Bronchial epithelial cell (primary cell): ENCODE data around the gene PCDHB16. TPM values are rescaled to one million over a fixed set of nuclear protein-coding genes. Genes with fewer than 3 reads are reported as not detected.
"Not testable (repeated sequence)": the region's sequence is repeated elsewhere in the genome, so short reads cannot be mapped to it uniquely, and the experiment has no call there.

Experiments used
- DNase-seq: peaks from one replicate; pipeline ENCODE4 v3.0.0-alpha.2; 2010; ENCODE audit warnings: low read depth
- FAIRE-seq: peaks from 2 replicates; lab custom pipeline; 2011; peaks lifted over from hg19 to GRCh38; lab: Jason Lieb, UNC
- H3K27me3 ChIP-seq: 2 replicates; pipeline ENCODE4 v1.5.1; 2011; ENCODE audit warnings: low read length; ENCODE audit not compliant: control insufficient read depth, insufficient read depth
- H3K36me3 ChIP-seq: 2 replicates; pipeline ENCODE4 v1.5.1; 2011; ENCODE audit warnings: low read length; ENCODE audit not compliant: control insufficient read depth, insufficient read depth
- H3K4me3 ChIP-seq: 2 replicates; pipeline ENCODE4 v1.5.1; 2011; ENCODE audit warnings: mild to moderate bottlenecking, low read depth, low read length, control low read depth
- total RNA-seq: library from RNA; depleted of rRNA; stranded (reverse); fragments of >200 nt; gene quantifications from 2 replicates; pipeline ENCODE4 v1.2.1, GENCODE V29; 2014
- TF ChIP-seq, protein P1 (sequence below): IDR thresholded peaks from 2 replicates; pipeline ENCODE4 v1.5.1; 2011; ENCODE audit warnings: mild to moderate bottlenecking, moderate library complexity, low read length, control low read depth, inconsistent platforms; ENCODE audit not compliant: insufficient read depth, severe bottlenecking

Gene PCDHB16
- total RNA-seq, 1 donor from 2014 or later: under 0.01 TPM

DNA sequence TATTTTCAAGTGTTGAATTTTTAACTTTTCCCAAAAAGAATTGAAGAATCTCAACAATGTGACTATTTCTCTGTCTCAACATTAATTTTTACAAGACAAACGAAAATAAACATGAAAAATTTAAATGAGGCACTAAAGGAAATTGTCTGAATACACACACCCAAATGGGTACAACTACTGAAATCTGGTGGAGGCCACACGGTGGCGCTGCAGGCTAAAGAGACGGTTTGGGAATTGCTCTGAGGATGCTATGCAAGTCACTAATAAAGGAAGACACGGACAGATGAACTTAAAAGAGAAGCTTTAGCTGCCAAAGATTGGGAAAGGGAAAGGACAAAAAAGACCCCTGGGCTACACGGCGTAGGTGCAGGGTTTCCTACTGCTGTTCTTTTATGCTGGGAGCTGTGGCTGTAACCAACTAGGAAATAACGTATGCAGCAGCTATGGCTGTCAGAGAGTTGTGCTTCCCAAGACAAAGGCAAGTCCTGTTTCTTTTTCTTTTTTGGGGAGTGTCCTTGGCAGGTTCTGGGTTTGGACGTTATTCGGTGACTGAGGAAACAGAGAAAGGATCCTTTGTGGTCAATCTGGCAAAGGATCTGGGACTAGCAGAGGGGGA, 10.0 kb downstream of the PCDHB16 start, which contains the start of gene PCDHB10:
Gene PCDHB10, plus strand, starts transcription at position 244 of the 616 bp plus-strand sequence. Its CDS starts 200 bp downstream, at position 444.
- TF ChIP-seq, protein P1, sequence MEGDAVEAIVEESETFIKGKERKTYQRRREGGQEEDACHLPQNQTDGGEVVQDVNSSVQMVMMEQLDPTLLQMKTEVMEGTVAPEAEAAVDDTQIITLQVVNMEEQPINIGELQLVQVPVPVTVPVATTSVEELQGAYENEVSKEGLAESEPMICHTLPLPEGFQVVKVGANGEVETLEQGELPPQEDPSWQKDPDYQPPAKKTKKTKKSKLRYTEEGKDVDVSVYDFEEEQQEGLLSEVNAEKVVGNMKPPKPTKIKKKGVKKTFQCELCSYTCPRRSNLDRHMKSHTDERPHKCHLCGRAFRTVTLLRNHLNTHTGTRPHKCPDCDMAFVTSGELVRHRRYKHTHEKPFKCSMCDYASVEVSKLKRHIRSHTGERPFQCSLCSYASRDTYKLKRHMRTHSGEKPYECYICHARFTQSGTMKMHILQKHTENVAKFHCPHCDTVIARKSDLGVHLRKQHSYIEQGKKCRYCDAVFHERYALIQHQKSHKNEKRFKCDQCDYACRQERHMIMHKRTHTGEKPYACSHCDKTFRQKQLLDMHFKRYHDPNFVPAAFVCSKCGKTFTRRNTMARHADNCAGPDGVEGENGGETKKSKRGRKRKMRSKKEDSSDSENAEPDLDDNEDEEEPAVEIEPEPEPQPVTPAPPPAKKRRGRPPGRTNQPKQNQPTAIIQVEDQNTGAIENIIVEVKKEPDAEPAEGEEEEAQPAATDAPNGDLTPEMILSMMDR: peak; percentile 31
- no peaks in the 10 kb centered on the region for H3K27me3 ChIP-seq
- DNase-seq (peak; percentile 12), FAIRE-seq (no peak)
- H3K36me3 ChIP-seq: no peaks in the 10 kb centered on the region
- H3K4me3 ChIP-seq: no peak within 1 kb of the TSS

DNA sequence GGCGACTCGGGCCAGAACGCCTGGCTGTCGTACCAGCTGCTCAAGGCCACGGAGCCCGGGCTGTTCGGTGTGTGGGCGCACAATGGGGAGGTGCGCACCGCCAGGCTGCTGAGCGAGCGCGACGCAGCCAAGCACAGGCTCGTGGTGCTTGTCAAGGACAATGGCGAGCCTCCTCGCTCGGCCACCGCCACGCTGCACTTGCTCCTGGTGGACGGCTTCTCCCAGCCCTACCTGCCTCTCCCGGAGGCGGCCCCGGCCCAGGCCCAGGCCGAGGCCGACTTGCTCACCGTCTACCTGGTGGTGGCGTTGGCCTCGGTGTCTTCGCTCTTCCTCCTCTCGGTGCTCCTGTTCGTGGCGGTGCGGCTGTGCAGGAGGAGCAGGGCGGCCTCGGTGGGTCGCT, 12.1 kb downstream of the PCDHB16 start:
- H3K4me3 ChIP-seq, H3K27me3 ChIP-seq, H3K36me3 ChIP-seq, DNase-seq, FAIRE-seq: not testable (repeated sequence)

DNA sequence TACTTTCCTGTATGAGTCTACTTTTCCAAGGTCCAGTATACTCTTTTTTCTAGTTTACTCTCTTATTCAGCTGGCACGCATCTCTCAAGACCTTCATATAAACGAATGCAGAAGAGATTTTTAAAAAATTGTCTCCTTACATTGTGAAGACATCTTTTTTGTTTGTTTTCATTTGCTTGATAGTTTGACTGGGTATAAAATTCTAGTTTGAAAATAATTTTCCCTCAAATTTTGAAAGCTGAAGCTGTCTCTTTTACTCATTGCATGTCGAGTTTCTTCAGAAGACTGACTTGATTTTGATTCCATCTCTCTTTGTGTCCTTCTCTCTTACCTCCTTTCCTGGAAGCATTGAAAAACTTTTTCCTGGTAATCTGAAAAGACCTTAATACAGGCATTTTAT, 14.2 kb downstream of the PCDHB16 start:
- H3K4me3 ChIP-seq: no peak overlapping the region
- H3K36me3 ChIP-seq: no peaks in the 10 kb centered on the region
- FAIRE-seq (no peak), DNase-seq (no peak)
- H3K27me3 ChIP-seq: no peaks in the 10 kb centered on the region
- TF ChIP-seq, protein P1: no peak

DNA sequence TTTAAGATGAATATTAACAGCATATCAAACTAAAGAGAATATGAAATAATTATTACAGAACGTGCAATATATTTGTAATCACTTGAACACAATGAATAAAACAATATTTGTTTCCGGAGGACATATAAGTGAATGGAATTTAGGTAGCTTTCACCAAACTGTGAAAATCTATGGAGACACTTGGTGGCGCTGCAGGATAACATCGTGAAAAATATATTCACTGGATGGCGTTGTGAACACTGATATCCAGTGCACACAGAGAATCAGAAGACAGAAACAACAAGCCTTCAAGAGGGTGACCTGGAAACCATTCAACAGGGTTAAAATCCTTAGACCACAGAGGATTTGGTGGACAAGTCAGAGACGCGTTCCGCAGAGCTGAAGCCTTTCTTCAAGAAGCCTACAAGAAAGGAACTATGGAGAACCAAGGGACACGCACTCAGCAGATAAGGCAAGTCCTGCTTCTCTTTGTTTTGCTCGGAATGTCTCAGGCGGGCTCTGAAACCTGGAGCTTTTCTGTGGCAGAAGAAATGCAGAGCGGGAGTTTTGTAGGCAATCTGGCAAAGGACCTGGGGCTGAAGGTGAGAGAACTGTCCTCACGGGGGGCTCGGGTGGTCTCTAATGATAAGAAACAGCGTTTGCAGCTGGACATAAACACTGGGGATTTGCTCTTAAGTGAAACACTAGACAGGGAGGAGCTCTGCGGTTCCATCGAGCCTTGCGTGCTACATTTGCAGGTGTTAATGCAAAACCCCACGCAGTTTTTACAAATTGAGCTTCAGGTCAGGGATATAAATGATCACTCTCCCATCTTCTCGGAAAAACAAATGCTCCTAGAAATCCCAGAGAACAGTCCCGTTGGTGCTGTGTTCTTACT, 17.4 kb downstream of the PCDHB16 start, which contains the start of gene PCDHB11:
Gene PCDHB11, plus strand, starts transcription at position 269 of the 877 bp plus-strand sequence. Its CDS starts 148 bp downstream, at position 417.
- Histone ChIP-seq H3K4me3 (peak within 1 kb of the TSS; percentile 2), H3K27me3 (no peaks in the 10 kb centered on the region), H3K36me3 (no peaks in the 10 kb centered on the region)
- TF ChIP-seq, protein P1: no peak
- FAIRE-seq (no peak), DNase-seq (no peak)

DNA sequence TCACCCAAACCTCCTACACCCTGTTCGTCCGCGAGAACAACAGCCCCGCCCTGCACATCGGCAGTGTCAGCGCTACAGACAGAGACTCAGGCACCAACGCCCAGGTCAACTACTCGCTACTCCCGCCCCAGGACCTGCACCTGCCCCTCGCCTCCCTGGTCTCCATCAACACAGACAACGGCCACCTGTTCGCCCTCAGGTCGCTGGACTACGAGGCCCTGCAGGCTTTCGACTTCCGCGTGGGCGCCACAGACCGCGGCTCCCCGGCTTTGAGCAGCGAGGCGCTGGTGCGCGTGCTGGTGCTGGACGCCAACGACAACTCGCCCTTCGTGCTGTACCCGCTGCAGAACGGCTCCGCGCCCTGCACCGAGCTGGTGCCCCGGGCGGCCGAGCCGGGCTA, 18.9 kb downstream of the PCDHB16 start:
- not testable (repeated sequence) for H3K36me3 ChIP-seq, DNase-seq, FAIRE-seq, H3K4me3 ChIP-seq, H3K27me3 ChIP-seq

DNA sequence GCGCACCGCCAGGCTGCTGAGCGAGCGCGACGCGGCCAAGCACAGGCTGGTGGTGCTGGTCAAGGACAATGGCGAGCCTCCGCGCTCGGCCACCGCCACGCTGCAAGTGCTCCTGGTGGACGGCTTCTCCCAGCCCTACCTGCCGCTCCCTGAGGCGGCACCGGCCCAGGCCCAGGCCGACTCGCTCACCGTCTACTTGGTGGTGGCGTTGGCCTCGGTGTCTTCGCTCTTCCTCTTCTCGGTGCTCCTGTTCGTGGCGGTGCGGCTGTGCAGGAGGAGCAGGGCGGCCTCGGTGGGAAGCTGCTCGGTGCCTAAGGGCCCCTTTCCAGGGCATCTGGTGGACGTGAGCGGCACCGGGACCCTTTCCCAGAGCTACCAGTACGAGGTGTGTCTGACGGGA, 19.5 kb downstream of the PCDHB16 start:
- H3K36me3 ChIP-seq, H3K4me3 ChIP-seq, FAIRE-seq, DNase-seq, H3K27me3 ChIP-seq: not testable (repeated sequence)

DNA sequence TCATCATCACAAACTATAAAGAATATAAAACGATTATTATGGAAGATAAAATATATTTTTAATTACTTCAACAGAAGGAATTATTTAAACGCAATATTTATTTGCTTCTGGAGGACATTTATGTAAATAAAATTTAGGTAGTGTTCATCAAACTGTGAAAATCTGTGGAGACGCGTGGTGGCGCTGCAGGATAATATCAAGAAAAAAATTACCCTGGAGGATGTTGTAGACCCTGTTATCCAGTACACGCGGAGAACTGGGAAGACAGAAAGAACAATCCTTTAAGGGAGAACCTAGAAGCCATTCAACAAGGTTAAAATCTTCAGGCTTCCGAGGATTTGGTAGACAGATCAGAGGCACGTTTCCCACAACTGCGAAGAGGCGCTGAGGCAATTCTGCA, 26.3 kb downstream of the PCDHB16 start, which contains the start of gene PCDHB12:
Gene PCDHB12, plus strand, starts transcription at position 242 of the 400 bp plus-strand sequence. CDS start 189 bp downstream, outside the sequence.
- DNase-seq (no peak), FAIRE-seq (no peak)
- no peaks in the 10 kb centered on the region for H3K27me3 ChIP-seq
- TF ChIP-seq, protein P1: no peak
- no peaks in the 10 kb centered on the region for H3K36me3 ChIP-seq
- H3K4me3 ChIP-seq: no peak within 1 kb of the TSS

DNA sequence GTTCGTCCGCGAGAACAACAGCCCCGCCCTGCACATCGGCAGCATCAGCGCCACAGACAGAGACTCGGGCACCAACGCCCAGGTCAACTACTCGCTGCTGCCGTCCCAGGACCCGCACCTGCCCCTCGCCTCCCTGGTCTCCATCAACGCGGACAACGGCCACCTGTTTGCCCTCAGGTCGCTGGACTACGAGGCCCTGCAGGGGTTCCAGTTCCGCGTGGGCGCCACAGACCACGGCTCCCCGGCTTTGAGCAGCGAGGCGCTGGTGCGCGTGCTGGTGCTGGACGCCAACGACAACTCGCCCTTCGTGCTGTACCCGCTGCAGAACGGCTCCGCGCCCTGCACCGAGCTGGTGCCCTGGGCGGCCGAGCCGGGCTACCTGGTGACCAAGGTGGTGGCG, 28.1 kb downstream of the PCDHB16 start:
- not testable (repeated sequence) for DNase-seq, H3K4me3 ChIP-seq, H3K36me3 ChIP-seq, H3K27me3 ChIP-seq, FAIRE-seq

DNA sequence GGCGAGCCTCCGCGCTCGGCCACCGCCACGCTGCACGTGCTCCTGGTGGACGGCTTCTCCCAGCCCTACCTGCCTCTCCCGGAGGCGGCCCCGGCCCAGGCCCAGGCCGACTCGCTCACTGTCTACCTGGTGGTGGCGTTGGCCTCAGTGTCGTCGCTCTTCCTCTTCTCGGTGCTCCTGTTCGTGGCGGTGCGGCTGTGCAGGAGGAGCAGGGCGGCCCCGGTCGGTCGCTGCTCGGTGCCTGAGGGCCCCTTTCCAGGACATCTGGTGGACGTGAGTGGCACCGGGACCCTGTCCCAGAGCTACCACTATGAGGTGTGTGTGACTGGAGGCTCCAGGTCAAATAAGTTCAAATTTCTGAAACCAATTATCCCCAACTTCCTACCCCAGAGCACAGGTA, 28.7 kb downstream of the PCDHB16 start:
- H3K27me3 ChIP-seq, FAIRE-seq, DNase-seq, H3K4me3 ChIP-seq, H3K36me3 ChIP-seq: not testable (repeated sequence)
